GM12878 (cell line): Measurements from ENCODE around the gene ANK3.

Experiments used
- CBX3 ChIP-seq: fragments of 200-600 bp; sonication (generic); IDR thresholded peaks from 2 replicates; pipeline ENCODE4 v1.6.1; 2016; ENCODE audit warnings: low read depth, borderline replicate concordance
- ELK1 ChIP-seq: IDR thresholded peaks from 2 replicates; pipeline ENCODE4 v1.6.1; 2012; ENCODE audit warnings: low read depth, low read length, improper control_type of control experiment
- ETV6 ChIP-seq, 2 experiments: fragments of 450-650 bp in 1 of 2; IDR thresholded peaks in 1 of 2; conservative IDR thresholded peaks in 1 of 2; 2 replicates each; pipeline ENCODE4 v1.6.1; 2014; ENCODE audit warnings: antibody characterized with exemption in 1 of 2, borderline replicate concordance in 1 of 2, low read depth in 1 of 2, mild to moderate bottlenecking in 1 of 2, moderate library complexity in 1 of 2
- JUND ChIP-seq: IDR thresholded peaks from 2 replicates; pipeline ENCODE4 v1.6.1; 2012; ENCODE audit warnings: low read depth, mild to moderate bottlenecking, low read length, improper control_type of control experiment, moderate library complexity
- NRF1 ChIP-seq: conservative IDR thresholded peaks from 2 replicates; pipeline ENCODE4 v1.6.1; 2011; ENCODE audit warnings: mild to moderate bottlenecking, low read depth, low read length, improper control_type of control experiment
- PAX8 ChIP-seq: fragments of 450-650 bp; IDR thresholded peaks from 2 replicates; pipeline ENCODE4 v1.6.1; 2017; ENCODE audit warnings: mild to moderate bottlenecking, moderate library complexity
- POLR2A ChIP-seq: IDR thresholded peaks from 2 replicates; pipeline ENCODE4 v1.6.1; 2011; ENCODE audit warnings: low read depth, mild to moderate bottlenecking, low read length
- RAD51 ChIP-seq: fragments of 450-650 bp; IDR thresholded peaks from 2 replicates; pipeline ENCODE4 v1.6.1; 2016; ENCODE audit warnings: moderate library complexity, mild to moderate bottlenecking, inconsistent platforms
- TAF1 ChIP-seq: IDR thresholded peaks from 2 replicates; pipeline ENCODE4 v1.6.1; 2011; ENCODE audit warnings: mild to moderate bottlenecking, low read depth, low read length, borderline replicate concordance

- no peak for TF ChIP-seq CBX3
- TF ChIP-seq PAX8: no peak
- no peak for TF ChIP-seq RAD51
- TF ChIP-seq NRF1: no peak
- TF ChIP-seq ETV6 (conservative IDR thresholded peaks at IDR 0.05 in 1 of 2, IDR thresholded peaks at IDR 0.05 in 1 of 2; ENCODE audit: borderline replicate concordance in 1 of 2, low read depth in 1 of 2): no peak
- TF ChIP-seq JUND: no peak
- TF ChIP-seq TAF1: no peak
- TF ChIP-seq ELK1: no peak
- TF ChIP-seq POLR2A: no peak
Observed at GRCh38 chr10:60332371-60332770, 57.3 kb downstream of the ANK3 start.
